Osteocyte (in vitro differentiated cells): Measurements from ENCODE around the gene COL6A5. TPM values are rescaled to one million over a fixed set of nuclear protein-coding genes. Genes with fewer than 3 reads are reported as not detected.

Experiments used
- DNase-seq: peaks from one replicate; pipeline ENCODE4 v3.0.0; 2021; ENCODE audit warnings: mixed read lengths; ENCODE audit not compliant: unreplicated experiment; ENCODE audit errors: extremely low spot score
- H3K27ac Mint-ChIP-seq: one replicate; pipeline ENCODE4 v1.8.0; 2021; ENCODE audit warnings: mild to moderate bottlenecking, mixed read lengths; ENCODE audit not compliant: unreplicated experiment
- H3K27me3 Mint-ChIP-seq: one replicate; pipeline ENCODE4 v1.8.0; 2021; ENCODE audit warnings: mixed read lengths; ENCODE audit not compliant: unreplicated experiment
- H3K36me3 Mint-ChIP-seq: one replicate; pipeline ENCODE4 v1.8.0; 2021; ENCODE audit warnings: mixed read lengths; ENCODE audit not compliant: unreplicated experiment
- H3K4me1 Mint-ChIP-seq: one replicate; pipeline ENCODE4 v1.8.0; 2021; ENCODE audit warnings: mixed read lengths; ENCODE audit not compliant: unreplicated experiment
- H3K4me3 Mint-ChIP-seq: one replicate; pipeline ENCODE4 v1.8.0; 2021; ENCODE audit warnings: mild to moderate bottlenecking, moderate library complexity, mixed read lengths; ENCODE audit not compliant: unreplicated experiment
- H3K9me3 Mint-ChIP-seq: one replicate; pipeline ENCODE4 v1.8.0; 2021; ENCODE audit warnings: mixed read lengths; ENCODE audit not compliant: unreplicated experiment
- CTCF ChIP-seq: fragments of 200-600 bp; sonication (generic); IDR thresholded peaks from 2 replicates; pipeline ENCODE4 v1.5.0; 2021; ENCODE audit warnings: antibody characterized with exemption, mild to moderate bottlenecking, moderate library complexity
- total RNA-seq: library from RNA; stranded (reverse); gene quantifications from 2 replicates; pipeline ENCODE4 v1.2.1, GENCODE V29; 2021

Gene COL6A5
- total RNA-seq, 1 donor from 2014 or later, result not detected

- DNase-seq, result no peak
- no peaks in the 10 kb centered on the region for H3K36me3 Mint-ChIP-seq
- H3K9me3 Mint-ChIP-seq, result no peaks in the 10 kb centered on the region
- H3K27me3 Mint-ChIP-seq, result no peaks in the 10 kb centered on the region
- no peaks in the 10 kb centered on the region for H3K4me1 Mint-ChIP-seq
- no peak overlapping the region for H3K27ac Mint-ChIP-seq
- TF ChIP-seq CTCF, result no peak
- no peak overlapping the region for H3K4me3 Mint-ChIP-seq
These were observed 38.0 kb downstream of the COL6A5 start for GRCh38 chr3:130383424-130383823.

- TF ChIP-seq CTCF, result no peak
- no peak overlapping the region for H3K4me3 Mint-ChIP-seq
- no peaks in the 10 kb centered on the region for H3K36me3 Mint-ChIP-seq
These were observed 39.1 kb downstream of the COL6A5 start for GRCh38 chr3:130384476-130385025.

GRCh38 chr3:130386604-130387263 is 41.3 kb downstream of the COL6A5 start:
- no peak for TF ChIP-seq CTCF
- H3K27ac Mint-ChIP-seq, result no peak overlapping the region
- H3K36me3 Mint-ChIP-seq, result no peaks in the 10 kb centered on the region
- no peaks in the 10 kb centered on the region for H3K9me3 Mint-ChIP-seq
- H3K4me1 Mint-ChIP-seq, result no peaks in the 10 kb centered on the region
- peaks cover 2% of the 10 kb centered on the region for H3K27me3 Mint-ChIP-seq
- H3K4me3 Mint-ChIP-seq, result no peak overlapping the region
- no peak for DNase-seq

More at GRCh38 chr3:130384476-130385025, 39.1 kb downstream of the COL6A5 start:
- DNase-seq, result no peak
- no peaks in the 10 kb centered on the region for H3K27me3 Mint-ChIP-seq
- no peaks in the 10 kb centered on the region for H3K4me1 Mint-ChIP-seq
- H3K9me3 Mint-ChIP-seq, result no peaks in the 10 kb centered on the region
- H3K27ac Mint-ChIP-seq, result no peak overlapping the region

- Mint-ChIP-seq H3K27ac (no peak overlapping the region), H3K27me3 (peaks cover 7% of the 10 kb centered on the region)
These were observed 44.4 kb downstream of the COL6A5 start for GRCh38 chr3:130389743-130390478.

More at GRCh38 chr3:130389743-130390478, 44.4 kb downstream of the COL6A5 start:
- H3K9me3 Mint-ChIP-seq, result no peaks in the 10 kb centered on the region
- H3K4me1 Mint-ChIP-seq, result peaks cover 2% of the 10 kb centered on the region
- DNase-seq, result no peak
- H3K4me3 Mint-ChIP-seq, result no peak overlapping the region
- H3K36me3 Mint-ChIP-seq, result no peaks in the 10 kb centered on the region
- no peak for TF ChIP-seq CTCF
